HEK293T (cell line): ENCODE data around the gene DKK3.

Experiments used
- CTCF ChIA-PET: fragments of 350-600 bp; formaldehyde crosslinking; extraction: SDS; loops from one replicate; lab custom pipeline; 2021; ENCODE audit warnings: antibody characterized with exemption, inconsistent platforms; lab: Yijun Ruan, JAX
- POLR2A ChIA-PET: fragments of 350-600 bp; formaldehyde crosslinking; extraction: SDS; loops from one replicate; lab custom pipeline; 2020; ENCODE audit warnings: antibody characterized with exemption, inconsistent platforms; lab: Yijun Ruan, JAX
- DNase-seq: peaks from one replicate; pipeline ENCODE4 v3.0.0; 2012; ENCODE audit warnings: mixed read lengths; ENCODE audit errors: extremely low spot score
- ARNT ChIP-seq: fragments of 450-650 bp; IDR thresholded peaks from 2 replicates; pipeline ENCODE4 v1.6.1; 2017; ENCODE audit warnings: mild to moderate bottlenecking
- BHLHE40 ChIP-seq: fragments of 450-650 bp; IDR thresholded peaks from 2 replicates; pipeline ENCODE4 v1.6.1; 2016; ENCODE audit warnings: mild to moderate bottlenecking, moderate library complexity, borderline replicate concordance
- CTBP1 ChIP-seq: fragments of 450-650 bp; IDR thresholded peaks from 2 replicates; pipeline ENCODE4 v1.6.1; 2016; ENCODE audit warnings: borderline replicate concordance
- ELF4 ChIP-seq: fragments of 450-650 bp; IDR thresholded peaks from 2 replicates; pipeline ENCODE4 v1.6.1; 2017; ENCODE audit warnings: antibody characterized with exemption
- FOXA1 ChIP-seq: fragments of 450-650 bp; IDR thresholded peaks from 2 replicates; pipeline ENCODE4 v1.6.1; 2016; ENCODE audit warnings: mild to moderate bottlenecking
- FOXK2 ChIP-seq: fragments of 450-650 bp; IDR thresholded peaks from 2 replicates; pipeline ENCODE4 v1.6.1; 2016; ENCODE audit warnings: mild to moderate bottlenecking
- FOXM1 ChIP-seq: fragments of 450-650 bp; IDR thresholded peaks from 2 replicates; pipeline ENCODE4 v1.6.1; 2017; ENCODE audit warnings: mild to moderate bottlenecking, borderline replicate concordance
- HDGF ChIP-seq: fragments of 450-650 bp; IDR thresholded peaks from 2 replicates; pipeline ENCODE4 v1.6.1; 2017; ENCODE audit warnings: antibody characterized with exemption, borderline replicate concordance
- L3MBTL2 ChIP-seq: fragments of 450-650 bp; conservative IDR thresholded peaks from 2 replicates; pipeline ENCODE4 v1.6.1; 2016; ENCODE audit warnings: mild to moderate bottlenecking
- LEF1 ChIP-seq: fragments of 450-650 bp; IDR thresholded peaks from 2 replicates; pipeline ENCODE4 v1.6.1; 2017; ENCODE audit warnings: mild to moderate bottlenecking, borderline replicate concordance
- NFRKB ChIP-seq: fragments of 450-650 bp; IDR thresholded peaks from 2 replicates; pipeline ENCODE4 v1.6.1; 2016; ENCODE audit warnings: mild to moderate bottlenecking, moderate library complexity
- SP1 ChIP-seq: fragments of 450-650 bp; IDR thresholded peaks from 2 replicates; pipeline ENCODE4 v1.6.1; 2017
- SUZ12 ChIP-seq: fragments of 450-650 bp; IDR thresholded peaks from 2 replicates; pipeline ENCODE4 v1.6.1; 2016; ENCODE audit warnings: mild to moderate bottlenecking
- TARDBP ChIP-seq: fragments of 450-650 bp; IDR thresholded peaks from 2 replicates; pipeline ENCODE4 v1.6.1; 2016
- ZNF384 ChIP-seq: fragments of 450-650 bp; IDR thresholded peaks from 2 replicates; pipeline ENCODE4 v1.6.1; 2016
- TF ChIP-seq, protein P1 (sequence below): fragments of 450-650 bp; IDR thresholded peaks from 2 replicates; pipeline ENCODE4 v1.6.1; 2016

The DKK3 gene

GRCh38 chr11:11944444-11944843 is 64.0 kb downstream of the DKK3 start:
- no peak for DNase-seq
- ChIA-PET CTCF (no interaction called here), POLR2A (no interaction called here)

DNA sequence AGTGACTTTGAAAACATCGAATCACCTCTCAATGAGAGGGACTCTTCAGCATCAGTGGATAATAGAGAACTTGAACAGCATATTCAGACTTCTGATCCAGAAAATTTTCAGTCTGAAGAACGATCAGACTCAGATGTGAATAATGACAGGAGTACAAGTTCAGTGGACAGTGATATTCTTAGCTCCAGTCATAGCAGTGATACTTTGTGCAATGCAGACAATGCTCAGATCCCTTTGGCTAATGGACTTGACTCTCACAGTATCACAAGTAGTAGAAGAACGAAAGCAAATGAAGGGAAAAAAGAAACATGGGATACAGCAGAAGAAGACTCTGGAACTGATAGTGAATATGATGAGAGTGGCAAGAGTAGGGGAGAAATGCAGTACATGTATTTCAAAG is 65.8 kb downstream of the DKK3 start:
- ChIA-PET POLR2A (no interaction called here), CTCF (no interaction called here)
- TF ChIP-seq FOXA1 (no peak), SUZ12 (no peak), ARNT (no peak), FOXK2 (no peak), LEF1 (no peak), HDGF (no peak), NFRKB (no peak), ZNF384 (no peak), ELF4 (no peak), FOXM1 (no peak), L3MBTL2 (no peak), SP1 (no peak), TARDBP (no peak), CTBP1 (no peak)
- TF ChIP-seq, protein P1, sequence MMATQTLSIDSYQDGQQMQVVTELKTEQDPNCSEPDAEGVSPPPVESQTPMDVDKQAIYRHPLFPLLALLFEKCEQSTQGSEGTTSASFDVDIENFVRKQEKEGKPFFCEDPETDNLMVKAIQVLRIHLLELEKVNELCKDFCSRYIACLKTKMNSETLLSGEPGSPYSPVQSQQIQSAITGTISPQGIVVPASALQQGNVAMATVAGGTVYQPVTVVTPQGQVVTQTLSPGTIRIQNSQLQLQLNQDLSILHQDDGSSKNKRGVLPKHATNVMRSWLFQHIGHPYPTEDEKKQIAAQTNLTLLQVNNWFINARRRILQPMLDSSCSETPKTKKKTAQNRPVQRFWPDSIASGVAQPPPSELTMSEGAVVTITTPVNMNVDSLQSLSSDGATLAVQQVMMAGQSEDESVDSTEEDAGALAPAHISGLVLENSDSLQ: no peak
- DNase-seq: no peak

More at GRCh38 chr11:11944444-11944843, 64.0 kb downstream of the DKK3 start:
- TF ChIP-seq ZNF384 (no peak), CTBP1 (no peak), NFRKB (no peak), TARDBP (no peak), FOXK2 (no peak), BHLHE40 (no peak), ARNT (no peak), L3MBTL2 (no peak), SUZ12 (no peak), FOXA1 (no peak), HDGF (no peak), LEF1 (no peak), SP1 (no peak), FOXM1 (no peak), ELF4 (no peak)
- TF ChIP-seq, protein P1: no peak

- ChIA-PET POLR2A (no interaction called here), CTCF (no interaction called here)
- DNase-seq: no peak
- TF ChIP-seq FOXA1: no peak
Measured at GRCh38 chr11:11940551-11940950, 67.9 kb downstream of the DKK3 start.

DNA sequence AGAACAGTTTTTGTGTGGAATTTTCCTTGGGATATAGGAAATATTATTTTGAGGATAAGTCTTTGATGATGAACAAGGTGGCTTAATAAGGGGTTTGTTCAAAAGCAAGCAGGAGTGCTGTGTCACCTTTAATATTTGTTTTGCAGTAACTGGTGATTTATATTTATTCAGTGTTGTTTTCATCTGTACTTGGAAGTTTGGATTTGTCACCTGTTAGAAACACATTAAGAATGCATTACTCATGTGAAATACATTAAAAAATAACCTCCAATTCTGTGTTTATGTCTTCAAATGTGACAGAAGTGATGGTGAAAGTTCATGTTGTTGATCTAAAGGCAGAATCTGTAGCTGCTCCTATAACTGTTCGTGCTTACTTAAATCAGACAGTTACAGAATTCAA is 70.5 kb downstream of the DKK3 start:
- ChIA-PET POLR2A (no interaction called here), CTCF (no interaction called here)
- no peak for DNase-seq
- no peak for TF ChIP-seq FOXA1
- no peak for TF ChIP-seq ELF4
- no peak for TF ChIP-seq NFRKB
- no peak for TF ChIP-seq LEF1
- no peak for TF ChIP-seq CTBP1
- no peak for TF ChIP-seq FOXM1
- TF ChIP-seq, protein P1: no peak
- TF ChIP-seq SUZ12: no peak
- TF ChIP-seq ZNF384: no peak
- TF ChIP-seq SP1: no peak
- no peak for TF ChIP-seq FOXK2
- TF ChIP-seq L3MBTL2: no peak
- no peak for TF ChIP-seq BHLHE40
- no peak for TF ChIP-seq TARDBP
- TF ChIP-seq HDGF: no peak

GRCh38 chr11:11937433-11937832 is 71.0 kb downstream of the DKK3 start:
- no peak for TF ChIP-seq ELF4
- no peak for TF ChIP-seq HDGF
- no peak for TF ChIP-seq ZNF384
- no peak for TF ChIP-seq ARNT
- no peak for DNase-seq
- CTCF ChIA-PET: no interaction called here
- POLR2A ChIA-PET: no interaction called here

- no peak for DNase-seq
- TF ChIP-seq SP1 (no peak), TARDBP (no peak), LEF1 (no peak), HDGF (no peak), SUZ12 (no peak), L3MBTL2 (no peak), BHLHE40 (no peak), ZNF384 (no peak), ARNT (no peak), NFRKB (no peak)
- TF ChIP-seq, protein P1: no peak
- POLR2A ChIA-PET: no interaction called here
- CTCF ChIA-PET: no interaction called here
Measured at GRCh38 chr11:11935536-11935935, 72.9 kb downstream of the DKK3 start.
